Measurements from ENCODE around the gene CFL1. TPM values are rescaled to one million over a fixed set of nuclear protein-coding genes. Genes with fewer than 3 reads are reported as not detected.

Gene CFL1
- total and polyA plus RNA-seq, 10 of the 15 experiments (the other 5 are each of a cell fraction or from before 2014, with no cell fraction given) = 164 to 2,994 (median 1,500) TPM

DNA sequence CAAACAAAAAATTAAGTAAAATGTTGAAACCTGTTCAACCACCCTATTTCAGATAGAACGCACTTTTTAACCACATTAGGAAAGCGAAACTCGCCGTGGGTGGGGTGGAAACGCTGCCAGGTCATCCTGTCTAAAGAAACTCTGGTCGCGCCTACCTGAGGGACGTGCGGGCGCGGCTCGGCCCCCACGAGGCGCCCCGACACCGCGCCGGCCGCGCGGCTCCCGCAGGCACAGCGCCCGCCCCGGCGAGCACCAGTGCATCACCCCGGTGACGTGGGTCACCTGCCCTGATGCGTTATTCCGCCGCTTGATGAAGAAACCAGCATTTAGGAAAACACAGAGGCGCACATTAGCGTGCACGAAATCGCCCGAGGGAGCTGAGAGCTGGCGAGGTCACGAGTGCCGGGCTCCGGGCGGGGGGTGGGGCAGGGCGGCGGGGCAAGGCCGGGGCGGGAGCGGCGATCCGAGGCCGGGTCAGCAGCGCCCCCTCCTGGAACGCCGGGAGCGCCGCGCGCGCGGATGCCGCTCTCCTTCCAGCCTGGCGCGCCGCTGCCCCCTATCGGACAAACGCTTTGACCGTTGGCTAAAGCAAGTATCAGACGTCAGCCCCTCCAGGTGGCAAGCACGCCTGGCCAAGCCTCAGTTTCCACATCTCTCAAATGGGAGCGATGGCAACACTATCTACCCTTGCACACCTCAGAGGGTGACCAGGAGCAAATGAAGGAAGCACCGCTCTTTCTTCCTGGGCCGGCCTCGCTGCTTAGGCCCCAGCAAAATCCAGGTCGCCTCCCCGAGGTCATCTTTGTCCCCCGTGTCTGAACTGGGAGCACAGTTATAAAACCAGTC lies 39.9 kb downstream of the CFL1 start (continued):
- TF ChIP-seq, protein P1, sequence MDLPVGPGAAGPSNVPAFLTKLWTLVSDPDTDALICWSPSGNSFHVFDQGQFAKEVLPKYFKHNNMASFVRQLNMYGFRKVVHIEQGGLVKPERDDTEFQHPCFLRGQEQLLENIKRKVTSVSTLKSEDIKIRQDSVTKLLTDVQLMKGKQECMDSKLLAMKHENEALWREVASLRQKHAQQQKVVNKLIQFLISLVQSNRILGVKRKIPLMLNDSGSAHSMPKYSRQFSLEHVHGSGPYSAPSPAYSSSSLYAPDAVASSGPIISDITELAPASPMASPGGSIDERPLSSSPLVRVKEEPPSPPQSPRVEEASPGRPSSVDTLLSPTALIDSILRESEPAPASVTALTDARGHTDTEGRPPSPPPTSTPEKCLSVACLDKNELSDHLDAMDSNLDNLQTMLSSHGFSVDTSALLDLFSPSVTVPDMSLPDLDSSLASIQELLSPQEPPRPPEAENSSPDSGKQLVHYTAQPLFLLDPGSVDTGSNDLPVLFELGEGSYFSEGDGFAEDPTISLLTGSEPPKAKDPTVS (IDR thresholded peaks at IDR 0.05; ENCODE audit: low read depth, low read length) = no peak
- TF ChIP-seq, protein P2, sequence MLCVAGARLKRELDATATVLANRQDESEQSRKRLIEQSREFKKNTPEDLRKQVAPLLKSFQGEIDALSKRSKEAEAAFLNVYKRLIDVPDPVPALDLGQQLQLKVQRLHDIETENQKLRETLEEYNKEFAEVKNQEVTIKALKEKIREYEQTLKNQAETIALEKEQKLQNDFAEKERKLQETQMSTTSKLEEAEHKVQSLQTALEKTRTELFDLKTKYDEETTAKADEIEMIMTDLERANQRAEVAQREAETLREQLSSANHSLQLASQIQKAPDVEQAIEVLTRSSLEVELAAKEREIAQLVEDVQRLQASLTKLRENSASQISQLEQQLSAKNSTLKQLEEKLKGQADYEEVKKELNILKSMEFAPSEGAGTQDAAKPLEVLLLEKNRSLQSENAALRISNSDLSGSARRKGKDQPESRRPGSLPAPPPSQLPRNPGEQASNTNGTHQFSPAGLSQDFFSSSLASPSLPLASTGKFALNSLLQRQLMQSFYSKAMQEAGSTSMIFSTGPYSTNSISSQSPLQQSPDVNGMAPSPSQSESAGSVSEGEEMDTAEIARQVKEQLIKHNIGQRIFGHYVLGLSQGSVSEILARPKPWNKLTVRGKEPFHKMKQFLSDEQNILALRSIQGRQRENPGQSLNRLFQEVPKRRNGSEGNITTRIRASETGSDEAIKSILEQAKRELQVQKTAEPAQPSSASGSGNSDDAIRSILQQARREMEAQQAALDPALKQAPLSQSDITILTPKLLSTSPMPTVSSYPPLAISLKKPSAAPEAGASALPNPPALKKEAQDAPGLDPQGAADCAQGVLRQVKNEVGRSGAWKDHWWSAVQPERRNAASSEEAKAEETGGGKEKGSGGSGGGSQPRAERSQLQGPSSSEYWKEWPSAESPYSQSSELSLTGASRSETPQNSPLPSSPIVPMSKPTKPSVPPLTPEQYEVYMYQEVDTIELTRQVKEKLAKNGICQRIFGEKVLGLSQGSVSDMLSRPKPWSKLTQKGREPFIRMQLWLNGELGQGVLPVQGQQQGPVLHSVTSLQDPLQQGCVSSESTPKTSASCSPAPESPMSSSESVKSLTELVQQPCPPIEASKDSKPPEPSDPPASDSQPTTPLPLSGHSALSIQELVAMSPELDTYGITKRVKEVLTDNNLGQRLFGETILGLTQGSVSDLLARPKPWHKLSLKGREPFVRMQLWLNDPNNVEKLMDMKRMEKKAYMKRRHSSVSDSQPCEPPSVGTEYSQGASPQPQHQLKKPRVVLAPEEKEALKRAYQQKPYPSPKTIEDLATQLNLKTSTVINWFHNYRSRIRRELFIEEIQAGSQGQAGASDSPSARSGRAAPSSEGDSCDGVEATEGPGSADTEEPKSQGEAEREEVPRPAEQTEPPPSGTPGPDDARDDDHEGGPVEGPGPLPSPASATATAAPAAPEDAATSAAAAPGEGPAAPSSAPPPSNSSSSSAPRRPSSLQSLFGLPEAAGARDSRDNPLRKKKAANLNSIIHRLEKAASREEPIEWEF (IDR thresholded peaks at IDR 0.05; ENCODE audit: insufficient replicate concordance, low read depth, low read length) = no peak
- TF ChIP-seq NFIC (IDR thresholded peaks at IDR 0.05; ENCODE audit: low read depth, low read length) (no peak), BMI1 (IDR thresholded peaks at IDR 0.05; ENCODE audit: borderline replicate concordance) (no peak), MEF2B (IDR thresholded peaks at IDR 0.05; ENCODE audit: partially characterized antibody, poor library complexity, severe bottlenecking) (no peak), FOXM1 (IDR thresholded peaks at IDR 0.05; ENCODE audit: low read depth, low read length) (0 out of 2 replicates have a peak, but pooled peaks have one; percentile 27), GABPA (IDR thresholded peaks at IDR 0.05; ENCODE audit: low read depth) (no peak), CHD1 (IDR thresholded peaks at IDR 0.05; ENCODE audit: low read depth, low read length) (no peak), TCF3 (IDR thresholded peaks at IDR 0.05; ENCODE audit: borderline replicate concordance, insufficient read depth, low read depth, low read length) (no peak), EGR1 (IDR thresholded peaks at IDR 0.05; ENCODE audit: borderline replicate concordance in 1 of 2, low read depth in 2 of 2, low read length in 2 of 2) (no peak), DPF2 (IDR thresholded peaks at IDR 0.05) (peak; percentile 90), POLR2A (IDR thresholded peaks at IDR 0.05; ENCODE audit: low read depth, low read length) (no peak), NR2C2 (IDR thresholded peaks at IDR 0.05; ENCODE audit: borderline replicate concordance, control insufficient read depth, insufficient read length, low read depth) (no peak), JUNB (IDR thresholded peaks at IDR 0.05) (no peak), ASH2L (IDR thresholded peaks at IDR 0.05; ENCODE audit: borderline replicate concordance, low read depth) (no peak), HCFC1 (IDR thresholded peaks at IDR 0.05; ENCODE audit: low read length) (0 out of 2 replicates have a peak, but pooled peaks have one; percentile 26), CBX5 (IDR thresholded peaks at IDR 0.05; ENCODE audit: low read depth) (no peak), ZNF274 (IDR thresholded peaks at IDR 0.05; ENCODE audit: insufficient read depth, insufficient read length) (no peak), SREBF2 (IDR thresholded peaks at IDR 0.05; ENCODE audit: low read length) (no peak), ZNF207 (IDR thresholded peaks at IDR 0.05; ENCODE audit: borderline replicate concordance) (no peak)
- TF ChIP-seq, protein P3, sequence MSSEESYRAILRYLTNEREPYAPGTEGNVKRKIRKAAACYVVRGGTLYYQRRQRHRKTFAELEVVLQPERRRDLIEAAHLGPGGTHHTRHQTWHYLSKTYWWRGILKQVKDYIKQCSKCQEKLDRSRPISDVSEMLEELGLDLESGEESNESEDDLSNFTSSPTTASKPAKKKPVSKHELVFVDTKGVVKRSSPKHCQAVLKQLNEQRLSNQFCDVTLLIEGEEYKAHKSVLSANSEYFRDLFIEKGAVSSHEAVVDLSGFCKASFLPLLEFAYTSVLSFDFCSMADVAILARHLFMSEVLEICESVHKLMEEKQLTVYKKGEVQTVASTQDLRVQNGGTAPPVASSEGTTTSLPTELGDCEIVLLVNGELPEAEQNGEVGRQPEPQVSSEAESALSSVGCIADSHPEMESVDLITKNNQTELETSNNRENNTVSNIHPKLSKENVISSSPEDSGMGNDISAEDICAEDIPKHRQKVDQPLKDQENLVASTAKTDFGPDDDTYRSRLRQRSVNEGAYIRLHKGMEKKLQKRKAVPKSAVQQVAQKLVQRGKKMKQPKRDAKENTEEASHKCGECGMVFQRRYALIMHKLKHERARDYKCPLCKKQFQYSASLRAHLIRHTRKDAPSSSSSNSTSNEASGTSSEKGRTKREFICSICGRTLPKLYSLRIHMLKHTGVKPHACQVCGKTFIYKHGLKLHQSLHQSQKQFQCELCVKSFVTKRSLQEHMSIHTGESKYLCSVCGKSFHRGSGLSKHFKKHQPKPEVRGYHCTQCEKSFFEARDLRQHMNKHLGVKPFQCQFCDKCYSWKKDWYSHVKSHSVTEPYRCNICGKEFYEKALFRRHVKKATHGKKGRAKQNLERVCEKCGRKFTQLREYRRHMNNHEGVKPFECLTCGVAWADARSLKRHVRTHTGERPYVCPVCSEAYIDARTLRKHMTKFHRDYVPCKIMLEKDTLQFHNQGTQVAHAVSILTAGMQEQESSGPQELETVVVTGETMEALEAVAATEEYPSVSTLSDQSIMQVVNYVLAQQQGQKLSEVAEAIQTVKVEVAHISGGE (CRISPR knock-in tag; IDR thresholded peaks at IDR 0.05) = no peak

Data from GM12878 (cell line).